Hepatocyte (in vitro differentiated cells): ENCODE measurements around the gene ZNF746. TPM values are rescaled to one million over a fixed set of nuclear protein-coding genes. Genes with fewer than 3 reads are reported as not detected.

Source experiments
- DNase-seq: peaks from one replicate; pipeline ENCODE4 v3.0.0-alpha.2; 2016; ENCODE audit warnings: low spot score
- H2AFZ ChIP-seq: fragments of 200-600 bp; sonication (generic); 2 replicates; pipeline ENCODE4 v1.6.0; 2016; ENCODE audit warnings: antibody characterized with exemption, mild to moderate bottlenecking
- H3K27ac ChIP-seq: fragments of 200-600 bp; sonication (generic); 2 replicates; pipeline ENCODE4 v1.5.1; 2016; ENCODE audit warnings: mild to moderate bottlenecking
- H3K27me3 ChIP-seq: fragments of 200-600 bp; sonication (generic); 2 replicates; pipeline ENCODE4 v1.6.1; 2016
- H3K36me3 ChIP-seq: fragments of 200-600 bp; sonication (generic); replicated peaks from 2 replicates; pipeline ENCODE4 v1.5.1; 2016; ENCODE audit warnings: low read depth; ENCODE audit not compliant: insufficient read depth
- H3K4me1 ChIP-seq: fragments of 200-600 bp; sonication (generic); 2 replicates; pipeline ENCODE4 v1.5.1; 2016; ENCODE audit warnings: mild to moderate bottlenecking, moderate library complexity; ENCODE audit not compliant: insufficient read depth
- H3K4me2 ChIP-seq: fragments of 200-600 bp; sonication (generic); 2 replicates; pipeline ENCODE4 v1.6.0; 2016
- H3K4me3 ChIP-seq: fragments of 200-600 bp; sonication (generic); 2 replicates; pipeline ENCODE4 v1.5.1; 2016; ENCODE audit warnings: mild to moderate bottlenecking
- H3K79me2 ChIP-seq: fragments of 200-600 bp; sonication (generic); 2 replicates; pipeline ENCODE4 v1.6.0; 2017; ENCODE audit warnings: mild to moderate bottlenecking
- H3K9me2 ChIP-seq: fragments of 200-600 bp; sonication (generic); replicated peaks from 2 replicates; pipeline ENCODE4 v1.6.0; 2017; ENCODE audit warnings: mild to moderate bottlenecking; ENCODE audit not compliant: insufficient read depth
- H3K9me3 ChIP-seq: fragments of 200-600 bp; sonication (generic); 2 replicates; pipeline ENCODE4 v1.5.1; 2016; ENCODE audit warnings: low read depth, mild to moderate bottlenecking
- H4K20me1 ChIP-seq: fragments of 200-600 bp; sonication (generic); 2 replicates; pipeline ENCODE4 v1.6.0; 2016; ENCODE audit warnings: mild to moderate bottlenecking; ENCODE audit not compliant: insufficient read depth, poor library complexity, severe bottlenecking
- CTCF ChIP-seq: fragments of 200-600 bp; sonication (generic); IDR thresholded peaks from 2 replicates; pipeline ENCODE4 v1.5.1; 2016; ENCODE audit warnings: antibody characterized with exemption, mild to moderate bottlenecking; ENCODE audit not compliant: poor library complexity
- EZH2 ChIP-seq: fragments of 200-600 bp; sonication (generic); IDR thresholded peaks from 2 replicates; pipeline ENCODE4 v1.6.1; 2016; ENCODE audit warnings: antibody characterized with exemption, mild to moderate bottlenecking, borderline replicate concordance
- EZH2phosphoT487 ChIP-seq: fragments of 200-600 bp; sonication (generic); IDR thresholded peaks from one replicate; pipeline ENCODE4 v1.6.1; 2018; ENCODE audit warnings: antibody characterized with exemption, mild to moderate bottlenecking, low read depth, moderate library complexity; ENCODE audit not compliant: unreplicated experiment, severe bottlenecking
- WGBS: methylation state at CpG from one replicate; pipeline ENCODE4 v1.1.6; 2016; ENCODE audit warnings: low lambda C conversion rate; ENCODE audit errors: missing lambda C conversion rate; 5-methylcytosine and 5-hydroxymethylcytosine counted together
- polyA plus RNA-seq: library from polyadenylated mRNA; unstranded; fragments of >200 nt; fragmentation: Nextera tagmentation; extraction: Ambion mirVana; gene quantifications from 2 replicates; pipeline ENCODE4 v1.2.1, GENCODE V29; 2016
- total RNA-seq: library from RNA; depleted of rRNA; stranded (reverse); fragments of >200 nt; gene quantifications from 2 replicates; pipeline ENCODE4 v1.2.3, GENCODE V29; 2014

The ZNF746 gene
- total and polyA plus RNA-seq, 2 experiments from 2014 or later = 12.2 to 15.6 TPM

GRCh38 chr7:149544028-149544427, 46.4 kb upstream of the ZNF746 start:
- no peak overlapping the region for H2AFZ ChIP-seq
- WGBS = 72% methylated on average over 3 of the region's 3 CpGs
- DNase-seq = no peak
- H4K20me1 ChIP-seq = no peaks in the 10 kb centered on the region
- TF ChIP-seq EZH2phosphoT487 (no peak), CTCF (no peak), EZH2 (no peak)
- H3K4me1 ChIP-seq = no peaks in the 10 kb centered on the region
- peaks cover 10% of the 10 kb centered on the region for H3K9me3 ChIP-seq
- peaks cover 4% of the 10 kb centered on the region for H3K9me2 ChIP-seq
- H3K27ac ChIP-seq = no peak overlapping the region
- H3K79me2 ChIP-seq = no peaks in the 10 kb centered on the region
- no peak overlapping the region for H3K4me3 ChIP-seq
- H3K27me3 ChIP-seq = no peaks in the 10 kb centered on the region
- H3K36me3 ChIP-seq = no peaks in the 10 kb centered on the region
- no peak overlapping the region for H3K4me2 ChIP-seq

- Histone ChIP-seq H3K9me2 (no peaks in the 10 kb centered on the region), H3K9me3 (peaks cover 4% of the 10 kb centered on the region), H4K20me1 (no peaks in the 10 kb centered on the region), H3K36me3 (no peaks in the 10 kb centered on the region), H3K27me3 (no peaks in the 10 kb centered on the region), H3K27ac (no peak overlapping the region), H3K79me2 (no peaks in the 10 kb centered on the region), H3K4me1 (no peaks in the 10 kb centered on the region), H2AFZ (no peak overlapping the region), H3K4me3 (no peak overlapping the region), H3K4me2 (no peak overlapping the region)
- 86% methylated on average over 1 of the region's 1 CpG for WGBS
- DNase-seq = no peak
- TF ChIP-seq EZH2 (no peak), CTCF (no peak), EZH2phosphoT487 (no peak)
Measured at GRCh38 chr7:149532654-149533053, 35.0 kb upstream of the ZNF746 start.

GRCh38 chr7:149529136-149529718, 31.6 kb upstream of the ZNF746 start:
- no peak for TF ChIP-seq EZH2
- TF ChIP-seq EZH2phosphoT487 = no peak
- no peak for TF ChIP-seq CTCF
- no peaks in the 10 kb centered on the region for H3K9me2 ChIP-seq
- no peak overlapping the region for H3K4me2 ChIP-seq
- H3K27ac ChIP-seq = no peak overlapping the region
- H3K4me1 ChIP-seq = no peaks in the 10 kb centered on the region
- H3K4me3 ChIP-seq = no peak overlapping the region
- peaks cover 4% of the 10 kb centered on the region for H3K9me3 ChIP-seq
- H4K20me1 ChIP-seq = no peaks in the 10 kb centered on the region
- H3K79me2 ChIP-seq = no peaks in the 10 kb centered on the region
- H3K36me3 ChIP-seq = no peaks in the 10 kb centered on the region
- H3K27me3 ChIP-seq = no peaks in the 10 kb centered on the region
- no peak for DNase-seq
- H2AFZ ChIP-seq = no peak overlapping the region
- 63% methylated on average over 4 of the region's 4 CpGs for WGBS
